SHP77 treated with DMSO at 0.1 percent for 48 hours (cell line): ENCODE results near the gene MATCAP1.

Experiments used
- DNase-seq: peaks from one replicate; lab custom pipeline; 2025; lab: John Stamatoyannopoulos, UW

Gene MATCAP1

GRCh38 chr16:67207249-67208091 lies 23.7 kb upstream of the MATCAP1 start:
- DNase-seq: no peak

DNA sequence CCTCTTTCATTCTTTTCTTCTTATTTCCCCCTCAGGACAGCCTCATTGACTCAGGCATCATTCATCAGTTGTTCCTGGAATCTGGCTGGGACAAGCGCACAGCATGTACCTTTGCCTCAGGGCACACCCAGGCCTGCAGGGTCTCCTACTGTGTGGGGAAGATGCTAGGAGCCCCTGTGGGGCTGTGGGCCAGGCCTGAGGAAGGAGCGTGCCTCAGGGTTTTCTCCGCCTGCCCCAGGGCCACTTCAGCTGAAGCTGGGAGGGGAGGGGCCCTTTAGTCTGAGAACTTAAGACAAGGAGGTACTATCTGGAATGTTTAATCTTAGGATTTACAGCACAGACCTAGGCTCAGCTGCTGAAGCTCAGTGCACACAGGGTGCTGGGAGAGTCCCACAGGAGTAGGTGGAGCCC lies 23.1 kb upstream of the MATCAP1 start:
- DNase-seq: no peak

GRCh38 chr16:67206129-67206837 lies 22.5 kb upstream of the MATCAP1 start:
- DNase-seq: no peak

DNA sequence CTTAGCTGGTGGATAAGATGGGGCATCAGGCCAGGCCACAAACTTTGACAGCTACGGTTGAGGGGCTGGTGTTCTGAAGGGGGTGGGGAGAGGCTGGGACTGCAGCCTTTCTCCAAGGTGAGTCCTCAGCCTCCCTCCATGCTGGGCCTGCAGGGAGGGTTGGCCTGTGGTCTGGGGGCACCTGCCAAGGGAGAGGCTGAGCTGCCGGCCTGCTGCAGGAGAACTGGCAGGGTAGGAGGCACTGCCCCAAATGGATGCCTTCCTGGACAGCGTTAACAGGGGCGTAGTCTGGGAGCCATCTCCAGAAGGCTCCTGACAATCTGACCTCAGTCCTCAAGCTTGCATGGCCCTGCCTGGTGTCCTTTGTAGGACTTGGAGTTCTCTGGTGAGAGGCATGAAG lies 20.3 kb upstream of the MATCAP1 start:
- no peak for DNase-seq

DNA sequence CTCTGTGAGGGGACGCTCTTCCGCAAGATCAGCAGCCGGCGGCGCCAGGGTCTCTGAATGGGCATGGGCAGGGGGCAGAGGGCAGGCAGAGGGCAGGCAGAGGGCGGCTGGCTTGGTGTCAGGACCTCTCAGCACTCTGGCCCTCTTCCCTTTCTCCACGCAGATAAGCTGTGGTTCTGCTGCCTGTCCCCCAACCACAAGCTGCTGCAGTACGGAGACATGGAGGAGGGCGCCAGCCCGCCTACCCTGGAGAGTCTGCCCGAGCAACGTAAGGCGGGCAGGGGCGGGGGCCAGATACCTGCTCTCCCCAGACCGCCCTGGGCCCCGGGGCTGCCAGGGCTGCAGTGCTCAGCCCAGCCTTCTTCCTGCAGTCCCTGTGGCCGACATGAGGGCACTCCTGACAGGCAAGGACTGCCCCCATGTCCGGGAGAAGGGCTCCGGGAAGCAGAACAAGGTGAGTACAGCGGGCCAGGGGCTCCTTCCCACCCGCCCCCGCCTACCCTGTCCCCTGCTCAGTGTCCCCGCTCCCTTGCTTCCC lies 19.3 kb upstream of the MATCAP1 start:
- DNase-seq: no peak

DNA sequence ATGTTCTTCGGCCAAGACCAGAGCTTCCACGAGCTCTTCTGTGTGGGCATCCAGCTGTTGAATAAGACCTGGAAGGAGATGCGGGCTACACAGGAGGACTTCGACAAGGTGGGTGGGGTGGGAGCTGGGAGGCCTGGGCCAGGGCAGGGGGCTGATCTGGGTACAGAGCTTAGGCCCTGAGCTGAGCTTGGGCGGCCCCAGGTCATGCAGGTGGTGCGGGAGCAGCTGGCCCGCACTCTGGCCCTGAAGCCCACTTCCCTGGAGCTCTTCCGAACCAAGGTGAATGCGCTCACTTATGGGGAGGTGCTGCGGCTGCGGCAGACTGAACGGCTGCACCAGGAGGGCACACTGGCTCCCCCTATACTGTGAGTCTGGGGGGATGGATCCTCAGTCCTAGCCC lies 18.7 kb upstream of the MATCAP1 start:
- DNase-seq: no peak

- no peak for DNase-seq
Measured at GRCh38 chr16:67201411-67202345, 17.9 kb upstream of the MATCAP1 start.

DNA sequence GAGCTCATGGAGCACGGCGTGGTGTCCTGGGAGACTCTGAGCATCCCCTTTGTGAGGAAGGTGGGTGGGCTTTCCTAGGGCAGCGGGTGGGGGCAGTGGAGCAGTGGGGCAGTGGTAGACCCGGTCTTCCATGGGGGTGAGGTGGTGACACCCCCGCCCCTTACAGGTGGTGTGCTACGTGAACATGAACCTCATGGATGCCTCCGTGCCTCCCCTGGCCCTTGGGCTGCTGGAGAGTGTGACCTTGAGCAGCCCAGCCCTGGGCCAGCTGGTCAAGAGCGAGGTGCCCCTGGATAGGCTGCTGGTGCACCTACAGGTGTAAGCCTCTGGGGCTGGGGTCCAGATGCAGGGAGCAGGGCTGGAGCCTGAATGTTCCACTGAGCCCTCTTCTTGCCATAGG lies 16.7 kb upstream of the MATCAP1 start:
- no peak for DNase-seq

- no peak for DNase-seq
Measured at GRCh38 chr16:67199808-67200198, 16.0 kb upstream of the MATCAP1 start.

DNA sequence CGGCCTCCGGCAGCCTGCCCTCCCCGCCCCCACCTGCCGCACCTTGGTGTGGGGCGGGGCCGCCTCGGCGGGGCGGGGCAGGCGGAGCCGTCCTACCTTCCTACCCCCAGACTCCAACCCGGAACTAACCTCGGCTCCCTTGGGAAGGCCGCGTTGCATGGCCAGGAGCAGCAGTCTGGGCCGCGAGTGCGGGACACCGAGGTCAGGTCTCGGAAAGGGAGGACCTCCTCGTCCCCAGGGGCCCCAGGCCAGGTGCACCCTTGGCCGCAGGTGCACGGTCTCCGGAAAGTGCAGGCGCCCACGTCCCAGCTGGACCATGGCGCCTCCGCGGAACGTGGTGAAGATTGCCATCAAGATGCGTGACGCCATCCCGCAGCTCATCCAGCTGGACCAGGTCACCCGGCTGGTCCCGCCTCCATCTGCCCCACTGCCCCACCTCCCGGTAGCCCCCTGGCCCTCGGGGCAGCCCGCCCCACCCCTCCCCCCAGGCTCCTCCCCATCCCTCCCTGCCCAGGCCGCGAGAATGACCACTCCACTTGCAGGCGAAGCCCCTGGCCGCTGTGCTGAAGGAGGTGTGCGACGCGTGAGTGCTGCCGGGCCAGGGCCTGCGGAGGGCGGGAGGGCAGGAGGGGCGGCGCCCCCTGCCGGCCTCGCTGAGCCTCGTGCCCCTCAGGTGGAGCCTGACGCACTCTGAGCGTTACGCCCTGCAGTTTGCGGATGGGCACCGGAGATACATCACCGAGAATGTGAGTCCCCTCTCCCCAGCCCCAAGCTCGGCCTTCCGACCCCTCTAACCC lies 15.4 kb upstream of the MATCAP1 start, which contains the start of gene ELMO3:
Gene ELMO3, plus strand, starts transcription at position 121 of the 797 bp plus-strand sequence. Its CDS starts 196 bp downstream, at position 317.
- no peak for DNase-seq

DNA sequence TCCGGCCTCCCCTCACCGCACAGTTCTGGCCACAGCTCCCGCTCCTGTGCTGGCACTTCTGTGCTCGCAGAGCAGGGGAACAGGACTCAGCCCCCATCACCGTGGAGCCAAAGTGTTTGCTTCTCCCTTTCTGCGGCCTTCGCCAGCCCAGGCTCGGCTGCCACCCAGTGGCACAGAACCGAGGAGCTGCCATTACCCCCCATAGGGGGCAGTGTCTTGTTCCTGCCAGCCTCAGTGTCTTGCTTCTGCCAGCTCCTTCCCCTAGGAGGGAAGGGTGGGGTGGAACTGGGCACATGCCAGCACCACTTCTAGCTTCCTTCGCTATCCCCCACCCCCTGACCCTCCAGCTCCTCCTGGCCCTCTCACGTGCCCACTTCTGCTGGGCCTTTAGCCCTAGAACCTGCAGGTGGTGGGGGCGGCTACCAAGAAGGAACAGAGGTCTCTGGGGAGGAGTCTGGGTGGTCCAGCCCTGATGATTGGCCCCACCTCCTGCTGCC lies 14.5 kb upstream of the MATCAP1 start:
- no peak for DNase-seq

DNA sequence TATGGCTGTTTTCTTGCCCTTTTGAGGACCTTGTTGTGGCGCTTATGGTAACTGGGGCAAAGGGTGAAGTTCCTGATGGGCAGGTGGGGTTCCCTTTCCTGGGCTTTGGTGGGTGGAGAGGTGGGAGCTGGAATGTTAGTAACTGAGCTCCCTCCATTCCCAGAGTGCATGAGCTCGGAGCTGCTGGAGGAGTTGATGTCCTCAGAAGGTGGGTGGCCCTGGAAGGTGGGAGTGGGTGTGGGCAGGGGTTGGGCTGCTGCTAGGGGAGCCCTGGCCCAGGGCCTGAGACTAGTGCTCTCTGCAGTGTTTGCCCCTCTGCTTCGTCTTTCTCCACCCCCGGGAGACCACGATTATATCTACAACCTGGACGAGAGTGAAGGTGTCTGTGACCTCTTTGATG lies 13.9 kb upstream of the MATCAP1 start:
- DNase-seq: no peak

DNA sequence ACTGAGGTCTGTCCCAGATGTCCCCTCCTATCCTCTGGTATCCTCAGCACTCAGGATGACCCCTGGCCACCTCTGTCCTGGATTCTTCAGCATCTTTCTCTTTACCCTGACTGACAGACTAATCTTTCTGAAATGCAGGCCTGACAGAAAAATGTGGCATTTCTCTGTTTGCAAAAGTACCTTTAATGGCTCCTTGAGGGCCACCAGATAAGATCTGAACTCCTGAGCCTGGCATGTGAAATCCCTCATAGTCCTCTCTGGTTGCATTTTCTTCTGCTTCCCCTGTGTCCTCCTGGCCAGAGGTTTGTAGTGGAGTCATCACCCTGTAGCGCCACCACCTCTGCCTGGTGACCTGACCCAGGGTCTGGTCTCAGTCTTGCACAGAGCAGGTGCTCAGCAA lies 13.1 kb upstream of the MATCAP1 start:
- no peak for DNase-seq

DNA sequence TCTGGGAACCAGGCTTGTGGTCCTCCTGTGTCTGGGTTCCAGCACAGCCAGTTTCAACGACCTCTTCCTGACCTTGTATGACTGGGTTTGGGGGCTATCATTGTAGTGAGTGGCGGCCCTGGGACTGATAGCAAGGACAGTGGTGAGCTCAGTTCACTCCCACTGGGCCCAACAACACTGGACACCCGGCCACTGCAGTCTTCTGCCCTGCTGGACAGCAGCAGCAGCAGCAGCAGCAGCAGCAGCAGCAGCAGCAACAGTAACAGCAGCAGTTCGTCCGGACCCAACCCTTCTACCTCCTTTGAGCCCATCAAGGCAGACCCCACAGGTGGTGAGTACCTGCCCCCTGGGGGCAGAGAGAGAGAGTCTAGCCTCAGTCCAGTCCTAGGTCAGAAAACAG lies 11.9 kb upstream of the MATCAP1 start:
- DNase-seq: no peak

GRCh38 chr16:67194260-67194659 lies 10.5 kb upstream of the MATCAP1 start:
- DNase-seq: no peak

GRCh38 chr16:67193536-67193935 lies 9.8 kb upstream of the MATCAP1 start:
- no peak for DNase-seq

DNA sequence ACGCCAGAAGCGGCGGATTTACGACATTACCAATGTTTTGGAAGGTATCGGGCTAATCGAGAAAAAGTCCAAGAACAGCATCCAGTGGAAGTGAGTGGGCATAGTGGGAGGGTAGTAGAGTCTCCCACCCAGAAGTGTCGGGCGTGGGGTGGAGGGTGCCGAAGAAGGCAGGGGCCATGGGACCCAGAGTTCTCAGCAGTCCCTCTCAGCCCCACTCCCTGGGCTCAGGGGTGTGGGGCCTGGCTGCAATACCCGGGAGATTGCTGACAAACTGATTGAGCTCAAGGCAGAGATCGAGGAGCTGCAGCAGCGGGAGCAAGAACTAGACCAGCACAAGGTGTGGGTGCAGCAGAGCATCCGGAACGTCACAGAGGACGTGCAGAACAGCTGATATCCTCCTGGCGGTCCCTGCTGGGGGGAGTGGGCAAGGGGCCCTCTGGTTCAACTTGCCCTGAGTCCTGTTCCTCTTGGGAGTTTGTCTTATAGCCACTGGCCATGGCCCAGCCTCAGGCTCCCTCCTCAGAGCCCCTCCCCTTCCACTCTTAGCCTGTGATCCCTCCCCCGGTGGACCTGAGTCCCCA lies 9.1 kb upstream of the MATCAP1 start:
- DNase-seq: no peak

GRCh38 chr16:67191995-67192681 lies 8.4 kb upstream of the MATCAP1 start, which contains the start of gene E2F4:
E2F4 (plus strand) TSS chr16:67192155; CDS start chr16:67192228, 73 bp downstream.
- DNase-seq: peak; percentile 79

- no peak for DNase-seq
Measured at GRCh38 chr16:67191411-67191994, 7.7 kb upstream of the MATCAP1 start.
